Measurements from ENCODE around the gene MGAT4C. TPM values are rescaled to one million over a fixed set of nuclear protein-coding genes. Genes with fewer than 3 reads are reported as not detected.
A peak's percentile ranks its signal among the peaks of the same experiment; 100 is the strongest.
"Not testable (repeated sequence)": the region's sequence is repeated elsewhere in the genome, so short reads cannot be mapped to it uniquely, and the experiment has no call there.

The MGAT4C gene
- total RNA-seq, 4 donors from 2014 or later = under 0.01 to 0.60 (median 0.22) TPM; not detected in 1

DNA sequence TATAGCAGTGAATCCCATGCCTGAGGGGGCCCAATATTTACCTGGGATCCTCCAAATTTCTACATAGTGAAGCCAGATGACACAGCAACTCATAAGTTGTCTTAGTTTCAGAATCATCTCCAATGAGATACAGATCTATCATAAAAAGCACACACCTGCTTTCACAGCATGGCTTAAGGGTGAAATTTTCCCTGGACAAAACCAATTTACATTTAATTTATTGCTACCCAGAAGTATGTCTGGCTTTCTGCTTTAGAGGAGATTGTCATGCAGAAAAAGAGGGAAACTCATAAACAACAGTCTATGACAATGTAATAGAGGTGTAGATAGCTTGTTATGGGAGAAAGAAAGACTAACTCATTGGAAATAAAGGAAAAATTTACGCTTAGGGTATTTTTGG is 113.0 kb downstream of the MGAT4C start:
- H3K27ac ChIP-seq = no peak overlapping the region
- TF ChIP-seq EP300 (IDR thresholded peaks at IDR 0.05) = no peak
- TF ChIP-seq POLR2A (IDR thresholded peaks at IDR 0.05) = no peak
- TF ChIP-seq, protein P1, sequence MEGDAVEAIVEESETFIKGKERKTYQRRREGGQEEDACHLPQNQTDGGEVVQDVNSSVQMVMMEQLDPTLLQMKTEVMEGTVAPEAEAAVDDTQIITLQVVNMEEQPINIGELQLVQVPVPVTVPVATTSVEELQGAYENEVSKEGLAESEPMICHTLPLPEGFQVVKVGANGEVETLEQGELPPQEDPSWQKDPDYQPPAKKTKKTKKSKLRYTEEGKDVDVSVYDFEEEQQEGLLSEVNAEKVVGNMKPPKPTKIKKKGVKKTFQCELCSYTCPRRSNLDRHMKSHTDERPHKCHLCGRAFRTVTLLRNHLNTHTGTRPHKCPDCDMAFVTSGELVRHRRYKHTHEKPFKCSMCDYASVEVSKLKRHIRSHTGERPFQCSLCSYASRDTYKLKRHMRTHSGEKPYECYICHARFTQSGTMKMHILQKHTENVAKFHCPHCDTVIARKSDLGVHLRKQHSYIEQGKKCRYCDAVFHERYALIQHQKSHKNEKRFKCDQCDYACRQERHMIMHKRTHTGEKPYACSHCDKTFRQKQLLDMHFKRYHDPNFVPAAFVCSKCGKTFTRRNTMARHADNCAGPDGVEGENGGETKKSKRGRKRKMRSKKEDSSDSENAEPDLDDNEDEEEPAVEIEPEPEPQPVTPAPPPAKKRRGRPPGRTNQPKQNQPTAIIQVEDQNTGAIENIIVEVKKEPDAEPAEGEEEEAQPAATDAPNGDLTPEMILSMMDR (IDR thresholded peaks at IDR 0.05) = no peak
- H3K4me1 ChIP-seq = no peaks in the 10 kb centered on the region
- H3K9me3 ChIP-seq = no peaks in the 10 kb centered on the region
- no peaks in the 10 kb centered on the region for H3K27me3 ChIP-seq
- H3K4me3 ChIP-seq = no peak overlapping the region
- no peak for DNase-seq (ENCODE audit: low spot score in 2 of 2)
- no peaks in the 10 kb centered on the region for H3K36me3 ChIP-seq
- 91 to 98% methylated on average over 1 of the region's 1 CpG for WGBS, 2 donors

DNA sequence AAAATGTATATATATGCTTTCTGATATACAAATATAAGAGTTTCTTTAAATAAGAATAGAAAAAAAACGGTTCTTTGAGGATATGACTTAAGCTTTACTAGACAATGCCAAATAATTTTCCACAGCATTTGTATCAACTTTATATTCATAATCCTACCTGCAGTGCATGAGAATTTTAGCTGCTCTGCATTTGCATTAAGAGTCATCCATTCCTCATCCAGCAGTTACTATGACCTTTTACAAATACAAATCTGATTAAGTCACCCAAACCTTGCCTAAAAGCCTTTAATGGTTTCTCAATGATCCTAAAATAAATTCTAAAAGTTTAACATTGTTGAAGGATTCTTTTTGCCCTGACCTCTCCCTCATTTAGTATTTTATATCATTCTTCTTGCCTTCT is 116.5 kb downstream of the MGAT4C start:
- Histone ChIP-seq H3K36me3 (no peaks in the 10 kb centered on the region), H3K27me3 (no peaks in the 10 kb centered on the region), H3K4me1 (no peaks in the 10 kb centered on the region), H3K27ac (no peak overlapping the region), H3K4me3 (no peak overlapping the region), H3K9me3 (no peaks in the 10 kb centered on the region)
- no peak for DNase-seq (ENCODE audit: low spot score in 2 of 2)
- 75 to 85% methylated on average over 1 of the region's 1 CpG for WGBS, 2 donors
- TF ChIP-seq EP300 (IDR thresholded peaks at IDR 0.05) (no peak), POLR2A (IDR thresholded peaks at IDR 0.05) (no peak)
- TF ChIP-seq, protein P1 (IDR thresholded peaks at IDR 0.05) = no peak

DNA sequence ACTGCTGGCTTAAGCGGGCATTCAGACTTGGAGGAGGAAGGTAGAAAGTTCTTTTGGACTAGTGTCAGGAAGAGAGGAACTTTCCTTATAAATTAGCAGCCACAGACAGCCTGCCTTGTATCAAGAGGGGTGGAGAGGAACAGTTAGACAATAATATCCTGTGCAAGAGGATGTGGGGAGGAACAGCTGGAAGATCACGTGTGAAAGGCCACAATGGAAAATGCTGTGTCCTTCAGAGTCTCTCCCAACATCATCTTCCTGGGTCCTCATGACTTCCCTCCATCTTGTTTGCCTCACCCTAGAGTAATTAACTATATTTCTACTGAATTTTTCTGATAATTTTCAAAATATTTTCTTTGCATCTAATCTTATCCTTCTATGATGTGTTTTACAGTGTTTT is 117.4 kb downstream of the MGAT4C start:
- no peak for DNase-seq (ENCODE audit: low spot score in 2 of 2)
- H3K27ac ChIP-seq = no peak overlapping the region
- H3K4me1 ChIP-seq = no peaks in the 10 kb centered on the region
- no peak for TF ChIP-seq EP300 (IDR thresholded peaks at IDR 0.05)
- TF ChIP-seq POLR2A (IDR thresholded peaks at IDR 0.05) = no peak
- TF ChIP-seq, protein P1 (IDR thresholded peaks at IDR 0.05) = no peak
- no peaks in the 10 kb centered on the region for H3K36me3 ChIP-seq
- H3K27me3 ChIP-seq = no peaks in the 10 kb centered on the region
- H3K4me3 ChIP-seq = no peak overlapping the region
- WGBS, 2 donors = 73 to 81% methylated on average over 2 of the region's 2 CpGs
- H3K9me3 ChIP-seq = no peaks in the 10 kb centered on the region

DNA sequence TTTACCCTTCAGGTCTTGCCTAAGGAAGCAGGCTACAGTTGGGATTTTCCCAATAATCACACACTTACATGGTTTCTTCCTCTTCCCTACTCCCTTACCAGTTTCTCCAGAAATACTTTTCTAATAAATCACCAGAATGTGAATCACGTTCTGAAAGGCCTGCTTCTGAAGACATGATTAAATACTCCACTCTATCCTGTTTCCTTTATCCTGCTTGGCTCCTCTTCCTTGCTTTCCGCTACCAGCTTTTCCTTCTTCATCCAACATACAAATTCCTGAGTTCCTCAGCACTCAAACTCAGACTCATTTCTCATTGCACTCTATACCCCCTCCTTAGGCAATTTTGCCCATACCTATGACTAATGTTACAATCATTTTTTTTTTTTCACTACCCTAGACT is 118.3 kb downstream of the MGAT4C start:
- no peaks in the 10 kb centered on the region for H3K9me3 ChIP-seq
- 49 to 59% methylated on average over 2 of the region's 2 CpGs for WGBS, 2 donors
- DNase-seq (ENCODE audit: low spot score in 2 of 2) = no peak
- H3K27me3 ChIP-seq = no peaks in the 10 kb centered on the region
- no peak overlapping the region for H3K27ac ChIP-seq
- H3K36me3 ChIP-seq = no peaks in the 10 kb centered on the region
- TF ChIP-seq POLR2A (IDR thresholded peaks at IDR 0.05) = no peak
- TF ChIP-seq EP300 (IDR thresholded peaks at IDR 0.05) = no peak
- H3K4me3 ChIP-seq = no peak overlapping the region
- no peaks in the 10 kb centered on the region for H3K4me1 ChIP-seq

DNA sequence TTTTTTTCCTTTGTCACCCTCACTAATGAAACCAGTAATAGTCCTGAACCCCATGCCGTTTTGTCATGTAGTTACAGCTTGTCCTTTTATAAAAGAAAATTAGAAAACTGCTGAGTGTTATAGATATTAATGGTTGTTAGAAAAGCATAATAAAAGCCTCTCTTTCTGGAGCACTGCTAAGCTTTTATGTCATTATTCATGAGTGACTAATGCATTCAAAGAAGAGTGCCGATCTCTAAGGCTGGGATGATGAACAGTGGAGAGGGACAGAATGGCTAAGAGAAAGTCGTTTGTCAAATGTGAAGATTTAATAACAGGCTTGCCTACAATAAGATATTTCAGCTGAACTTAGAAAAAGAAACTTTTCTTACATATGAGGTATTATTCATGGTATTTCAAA is 121.6 kb downstream of the MGAT4C start:
- Histone ChIP-seq H3K4me3 (no peak overlapping the region), H3K27ac (peak overlapping the region in 2 of 4 donors; percentile 3 to 62), H3K9me3 (no peaks in the 10 kb centered on the region), H3K36me3 (no peaks in the 10 kb centered on the region), H3K4me1 (no peaks in the 10 kb centered on the region), H3K27me3 (no peaks in the 10 kb centered on the region)
- whole genome bisulfite sequencing, 2 donors = 38 to 40% methylated on average over 3 of the region's 3 CpGs
- TF ChIP-seq EP300 (IDR thresholded peaks at IDR 0.05) = no peak
- TF ChIP-seq, protein P1 (IDR thresholded peaks at IDR 0.05) = no peak
- no peak for TF ChIP-seq POLR2A (IDR thresholded peaks at IDR 0.05)
- DNase-seq (ENCODE audit: low spot score in 2 of 2) = no peak

GRCh38 chr12:86126900-86127299 is 129.3 kb downstream of the MGAT4C start:
- H3K27ac ChIP-seq; H3K36me3 ChIP-seq; DNase-seq (ENCODE audit: low spot score in 2 of 2); H3K4me1 ChIP-seq; H3K27me3 ChIP-seq; H3K9me3 ChIP-seq; H3K4me3 ChIP-seq: not testable (repeated sequence)
- WGBS, 2 donors = 86 to 90% methylated on average over 3 of the region's 3 CpGs

Measured in tibial nerve (tissue), 4 donors.